GM12891 (cell line): ENCODE measurements around the gene ZBED6.

ENCODE experiments used
- DNase-seq: peaks from one replicate; pipeline ENCODE4 v3.0.0; 2011; ENCODE audit warnings: low spot score; ENCODE audit not compliant: insufficient read length
- FAIRE-seq: peaks from 2 replicates; lab custom pipeline; 2011; peaks lifted over from hg19 to GRCh38; lab: Jason Lieb, UNC
- PAX5 ChIP-seq: IDR thresholded peaks from 2 replicates; pipeline ENCODE4 v1.6.1; 2011; ENCODE audit warnings: low read length, moderate library complexity, mild to moderate bottlenecking; ENCODE audit not compliant: insufficient read depth, severe bottlenecking
- POLR2A ChIP-seq: IDR thresholded peaks from 2 replicates; pipeline ENCODE4 v1.6.1; 2011; ENCODE audit warnings: low read depth, low read length, control low read depth
- POLR2AphosphoS5 ChIP-seq: IDR thresholded peaks from 2 replicates; pipeline ENCODE4 v1.6.1; 2011; ENCODE audit warnings: low read depth, low read length, control low read depth
- POU2F2 ChIP-seq: IDR thresholded peaks from 2 replicates; pipeline ENCODE4 v1.6.1; 2011; ENCODE audit warnings: low read depth, mild to moderate bottlenecking, control low read depth, low read length, moderate library complexity
- SPI1 ChIP-seq: IDR thresholded peaks from 2 replicates; pipeline ENCODE4 v1.6.1; 2011; ENCODE audit warnings: low read depth, low read length, control low read depth
- TAF1 ChIP-seq: IDR thresholded peaks from 2 replicates; pipeline ENCODE4 v1.6.1; 2011; ENCODE audit warnings: low read depth, low read length, control low read depth

Gene ZBED6

DNA sequence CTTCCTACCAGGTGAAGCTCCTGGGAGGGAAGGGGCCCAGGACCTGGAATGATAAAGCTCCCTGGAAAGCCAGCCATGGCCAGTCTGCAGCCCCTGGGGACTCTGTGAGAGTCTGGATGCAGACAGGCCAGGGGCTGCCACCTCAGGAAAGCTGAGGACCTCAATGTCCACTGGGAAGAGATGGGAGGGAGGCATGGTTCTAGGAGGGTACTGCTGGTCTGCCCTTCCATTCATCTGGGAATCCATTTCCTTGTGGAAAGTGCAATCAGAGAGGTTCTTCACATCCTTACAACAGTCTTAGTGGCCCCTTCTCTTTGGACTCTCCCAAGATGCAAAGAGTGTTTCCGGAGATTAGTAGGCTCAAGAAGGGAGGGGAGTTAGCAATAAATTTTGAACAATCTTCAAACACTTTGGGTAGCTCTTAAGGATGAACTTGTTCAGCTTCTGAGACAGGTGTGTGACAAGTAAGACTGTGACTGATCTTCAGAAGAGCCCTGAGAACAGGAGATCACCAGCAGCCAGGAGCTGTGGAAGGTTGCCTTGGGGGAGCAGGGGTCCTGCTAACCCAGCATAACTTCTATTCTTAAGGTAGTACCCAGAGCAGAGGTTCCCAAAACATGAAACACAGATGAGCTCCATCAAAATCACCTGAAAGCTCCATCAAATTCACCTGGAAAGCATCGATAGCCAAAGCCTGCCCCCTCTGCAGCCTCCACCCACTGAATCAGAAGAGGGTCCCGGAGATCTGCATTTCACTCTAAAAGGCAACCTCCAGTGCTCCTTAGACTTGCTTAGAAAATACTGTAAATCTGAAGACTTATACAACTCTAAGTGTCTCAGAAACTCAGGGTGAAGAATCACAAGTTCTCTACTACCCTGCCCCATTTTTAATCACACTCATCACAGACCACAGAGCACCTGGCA, 31.1 kb upstream of the ZBED6 start:
- no peak for FAIRE-seq
- no peak for DNase-seq

DNA sequence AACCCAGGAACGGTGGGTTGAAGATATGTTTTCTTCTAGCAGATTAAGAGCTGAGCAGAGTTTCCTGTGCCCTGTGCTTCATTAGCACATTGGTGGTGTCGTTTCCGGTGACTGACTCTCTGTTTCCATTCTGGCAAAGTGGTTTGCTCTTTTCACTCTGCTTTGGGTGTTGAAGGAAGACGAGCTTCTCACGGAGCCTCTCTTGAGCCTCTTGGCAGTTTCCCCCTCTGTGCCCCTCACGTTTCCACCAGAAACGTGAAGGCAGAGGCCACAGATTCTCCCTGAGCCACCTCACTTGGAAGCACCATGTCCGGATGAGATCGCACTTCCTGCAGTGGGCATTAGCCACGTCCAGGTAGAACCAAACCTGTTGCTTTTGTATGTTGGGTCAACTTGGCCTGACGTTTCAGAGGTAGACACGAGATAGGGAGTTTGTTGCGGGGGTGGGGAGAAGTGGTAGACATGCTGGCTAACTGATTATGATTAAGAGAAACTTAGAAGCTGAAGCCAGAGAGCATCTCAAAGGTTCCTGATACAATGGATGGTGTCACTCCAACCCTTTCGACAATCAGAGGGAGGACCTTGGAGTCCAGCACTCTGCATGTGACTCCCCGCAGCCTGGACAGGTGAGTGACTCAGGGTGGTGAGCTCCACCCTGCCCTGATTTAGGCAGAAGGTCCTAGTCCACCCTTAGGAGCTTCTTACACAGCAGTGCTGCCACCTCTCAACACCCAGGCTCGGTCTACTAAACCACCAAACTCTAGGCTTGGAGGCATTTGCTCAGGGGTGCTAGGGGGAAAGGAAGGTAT, 30.2 kb upstream of the ZBED6 start, which contains the start of gene LAX1:
LAX1 (plus strand) TSS at position 155 of the 809 bp plus-strand sequence; CDS start at position 538, 383 bp downstream.
- no peak; the same call in 1 of the 2 replicates for TF ChIP-seq POU2F2
- TF ChIP-seq TAF1 = peak; percentile 85
- peak; percentile 83 for TF ChIP-seq POLR2AphosphoS5
- no peak for TF ChIP-seq SPI1
- TF ChIP-seq PAX5 = no peak
- TF ChIP-seq POLR2A = peak; percentile 77
- FAIRE-seq (peak; percentile 84), DNase-seq (peak; percentile 56)

More for the DNA sequence above, 31.1 kb upstream of the ZBED6 start:
- TF ChIP-seq POLR2A = no peak
- no peak for TF ChIP-seq PAX5

DNA sequence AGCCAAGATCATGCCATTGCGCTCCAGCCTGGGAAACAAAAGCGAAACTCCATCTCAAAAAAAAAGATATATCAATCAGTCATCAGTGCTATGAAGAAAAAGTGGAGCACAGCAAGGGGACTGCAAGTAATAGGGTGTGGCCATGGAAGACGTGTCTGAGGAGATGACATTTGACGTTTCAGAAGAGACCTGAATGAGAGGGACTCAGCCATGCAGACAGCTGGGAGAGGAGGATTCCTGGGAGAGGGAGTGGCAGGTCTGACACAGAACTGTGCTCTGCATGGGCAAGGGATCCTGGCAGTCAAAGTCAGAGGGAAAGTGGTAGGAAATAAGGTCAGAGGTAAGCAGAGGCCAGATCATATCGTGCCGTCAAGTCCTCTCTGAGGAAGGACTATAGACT, 27.2 kb upstream of the ZBED6 start:
- DNase-seq (no peak), FAIRE-seq (no peak)
- TF ChIP-seq PAX5 (no peak), POLR2AphosphoS5 (no peak), POU2F2 (no peak), POLR2A (no peak), SPI1 (no peak), TAF1 (no peak)

DNA sequence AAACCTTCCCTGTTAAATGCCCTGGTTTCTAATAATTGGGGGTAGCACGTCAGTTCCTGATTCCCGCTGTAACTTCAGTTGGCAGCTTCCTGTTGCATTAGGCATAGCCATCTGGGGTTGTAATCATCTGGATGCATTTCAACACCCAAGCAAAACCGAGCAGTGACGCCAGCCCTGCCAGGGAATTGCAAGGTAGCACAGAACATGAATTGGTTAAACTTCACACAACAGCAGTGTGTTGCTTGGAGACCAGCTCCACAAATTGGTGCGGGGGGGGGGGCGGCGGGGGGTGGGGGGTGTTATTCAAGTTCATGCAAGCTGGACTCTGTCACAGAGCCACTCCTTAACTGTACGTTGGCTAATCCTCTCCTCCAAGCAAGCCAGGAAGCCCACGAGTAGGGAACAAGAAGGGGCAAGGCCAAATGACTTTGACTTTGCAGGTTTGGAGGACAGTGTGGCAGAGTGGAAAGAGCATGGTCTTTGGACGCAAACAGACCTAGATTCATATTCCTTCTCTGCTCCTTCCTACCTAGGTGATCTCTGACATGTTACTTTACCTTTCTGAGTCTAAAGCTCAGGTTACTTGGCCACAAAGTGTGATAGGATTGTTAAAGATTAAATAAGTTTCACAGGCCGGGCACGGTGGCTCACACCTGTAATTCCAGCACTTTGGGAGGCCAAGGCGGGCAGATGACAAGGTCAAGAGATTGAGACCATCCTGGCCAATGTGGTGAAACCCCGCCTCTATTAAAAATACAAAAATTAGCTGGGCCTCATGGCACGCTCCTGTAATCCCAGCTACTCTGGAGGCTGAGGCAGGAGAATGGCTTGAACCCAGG, 25.7 kb upstream of the ZBED6 start:
- TF ChIP-seq SPI1 = no peak
- DNase-seq (no peak), FAIRE-seq (peak; percentile 65)

DNA sequence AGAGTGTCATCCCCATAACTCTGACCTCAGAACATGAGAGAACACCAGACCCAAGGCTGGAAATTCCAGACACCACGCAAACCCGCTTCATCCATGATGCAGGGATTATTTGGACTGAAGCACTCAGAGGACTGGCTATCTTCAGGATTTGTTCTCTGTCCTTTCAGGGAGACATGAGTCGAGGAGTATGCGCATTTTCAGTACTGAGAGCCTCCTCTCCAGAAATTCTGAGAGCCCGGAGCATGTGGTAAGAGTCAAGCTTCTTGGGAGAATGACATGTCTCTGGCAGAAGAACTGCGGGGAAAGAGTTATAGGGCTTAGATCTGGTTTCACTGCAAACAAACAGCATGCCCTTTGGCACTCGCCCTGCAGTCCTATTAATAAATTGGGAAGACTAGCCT, 23.5 kb upstream of the ZBED6 start:
- no peak for FAIRE-seq
- no peak for DNase-seq
- TF ChIP-seq POU2F2 (no peak), POLR2AphosphoS5 (no peak), SPI1 (no peak), TAF1 (no peak), POLR2A (no peak), PAX5 (no peak)

DNA sequence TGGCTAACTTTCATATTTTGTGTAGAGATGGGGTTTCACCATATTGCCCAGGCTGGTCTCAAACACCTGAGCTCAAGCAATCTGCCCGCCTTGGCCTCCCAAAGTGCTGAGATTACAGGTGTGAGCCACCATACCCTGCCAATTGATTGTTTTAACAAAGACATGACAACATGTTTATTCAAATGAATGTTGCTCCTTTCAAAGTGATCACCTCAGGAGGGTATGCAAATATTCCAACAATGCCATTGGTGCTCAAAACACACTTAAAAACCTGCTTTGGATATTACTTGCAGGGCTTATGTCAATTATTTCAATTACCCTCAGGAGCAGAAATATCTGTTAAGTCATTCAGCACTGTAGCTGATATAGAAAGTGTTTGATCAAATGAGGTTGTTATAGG, 22.6 kb upstream of the ZBED6 start:
- DNase-seq (no peak), FAIRE-seq (no peak)
- TF ChIP-seq TAF1 (no peak), POLR2A (no peak), POU2F2 (no peak), PAX5 (no peak), SPI1 (no peak)

DNA sequence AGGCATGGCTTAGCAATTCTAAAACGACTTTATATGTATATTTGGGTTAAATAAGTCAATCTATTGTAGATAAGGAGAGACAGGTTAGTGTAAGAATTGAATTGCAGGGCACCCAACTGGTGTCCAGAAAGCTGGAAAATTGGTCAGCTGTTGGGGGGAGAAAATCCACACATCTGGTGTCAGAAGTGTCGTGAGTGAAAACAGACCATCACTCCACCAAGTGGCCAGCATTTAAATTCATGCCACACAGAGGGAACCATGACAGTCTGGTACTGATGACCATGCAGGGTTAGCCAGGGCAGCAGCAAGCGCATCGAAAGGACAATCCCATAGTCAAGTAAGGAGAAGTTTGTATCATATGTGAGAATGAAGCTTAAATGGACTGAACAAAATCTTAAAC, 18.8 kb upstream of the ZBED6 start:
- FAIRE-seq = no peak
- DNase-seq = no peak
- TF ChIP-seq POLR2A (no peak), TAF1 (no peak), SPI1 (no peak), PAX5 (no peak), POLR2AphosphoS5 (no peak), POU2F2 (no peak)

DNA sequence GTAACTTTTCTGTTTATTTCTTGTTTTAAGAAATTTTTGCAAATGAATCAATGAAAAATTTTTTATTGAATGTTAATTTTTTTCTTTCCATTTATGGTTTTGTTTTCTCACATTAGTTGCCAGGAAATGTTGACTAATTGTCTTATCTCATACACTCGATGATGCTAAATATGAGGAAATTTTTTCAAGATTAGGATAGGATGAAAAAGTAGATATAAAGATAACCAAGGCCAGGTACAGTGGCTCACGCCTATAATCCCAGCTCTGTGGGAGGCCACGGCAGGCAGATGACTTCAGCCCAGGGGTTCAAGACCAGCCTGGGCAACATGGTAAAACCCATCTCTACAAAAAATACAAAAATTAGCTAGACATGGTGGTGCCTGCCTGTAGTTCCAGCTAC, 17.8 kb upstream of the ZBED6 start:
- TF ChIP-seq PAX5 (no peak), POU2F2 (no peak)
- FAIRE-seq = no peak

DNA sequence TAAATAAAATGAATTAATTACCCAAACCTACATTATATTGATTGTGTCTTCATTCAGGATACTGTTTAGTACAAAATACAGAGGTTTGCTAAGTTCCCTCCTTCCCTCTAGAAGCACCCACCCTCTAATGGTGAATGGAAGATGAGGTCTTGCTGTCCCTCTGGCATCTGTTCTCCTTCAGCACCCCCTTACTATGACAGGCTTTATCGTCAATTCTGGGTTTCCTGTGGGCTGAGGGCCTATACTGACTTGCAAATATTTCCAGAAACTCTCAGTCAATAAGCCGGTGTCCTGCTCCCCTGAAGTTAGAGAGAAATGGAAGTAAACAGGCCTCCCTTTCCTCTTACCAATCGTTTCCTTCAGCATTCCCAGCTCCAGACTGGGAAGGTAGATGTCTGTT, 17.3 kb upstream of the ZBED6 start:
- FAIRE-seq = no peak
- TF ChIP-seq PAX5 (no peak), POLR2AphosphoS5 (no peak), POU2F2 (no peak)

More for the DNA sequence above, 17.8 kb upstream of the ZBED6 start:
- no peak for DNase-seq

More for the DNA sequence above, 17.3 kb upstream of the ZBED6 start:
- DNase-seq = no peak
